H1 (cell line): ENCODE results near the gene SSC5D. TPM values are rescaled to one million over a fixed set of nuclear protein-coding genes. Genes with fewer than 3 reads are reported as not detected.

Experiments
- CTCF ChIA-PET: fragments of 300-600 bp; sonication (Branson Sonifier 250); formaldehyde crosslinking; loops from one replicate; lab custom pipeline; 2021; ENCODE audit not compliant: partially characterized antibody; lab: Charles Lee
- POLR2A ChIA-PET: fragments of 300-600 bp; sonication (Branson Sonifier 250); formaldehyde crosslinking; loops from one replicate; lab custom pipeline; 2021; ENCODE audit warnings: inconsistent platforms; ENCODE audit not compliant: partially characterized antibody; lab: Charles Lee
- DNase-seq, 2 experiments: peaks; one replicate each; pipeline versions ENCODE4 v3.0.0 to v3.0.0-alpha.2; 2010 to 2022; ENCODE audit warnings: low spot score in 2 of 2, low read depth in 1 of 2, mixed read lengths in 1 of 2
- FAIRE-seq: peaks from 2 replicates; lab custom pipeline; 2011; peaks lifted over from hg19 to GRCh38; lab: Jason Lieb, UNC
- H2AFZ ChIP-seq: 2 replicates; pipeline ENCODE4 v1.8.1; 2012; ENCODE audit warnings: low read length, inconsistent platforms
- H2AK5ac ChIP-seq: 2 replicates; pipeline ENCODE4 v1.6.1; 2013; ENCODE audit warnings: low read depth, low read length
- H2BK120ac ChIP-seq: replicated peaks from 2 replicates; pipeline ENCODE3; 2013; ENCODE audit warnings: low read depth, low read length, inconsistent platforms
- H2BK12ac ChIP-seq: 2 replicates; pipeline ENCODE4 v1.6.1; 2013; ENCODE audit warnings: low read depth, low read length
- H2BK15ac ChIP-seq: 2 replicates; pipeline ENCODE4 v1.6.1; 2013; ENCODE audit warnings: low read length
- H2BK20ac ChIP-seq: 2 replicates; pipeline ENCODE4 v1.6.1; 2013; ENCODE audit warnings: low read length
- H2BK5ac ChIP-seq: 2 replicates; pipeline ENCODE4 v1.6.1; 2013; ENCODE audit warnings: low read depth, low read length
- H3K14ac ChIP-seq: 2 replicates; pipeline ENCODE4 v1.6.1; 2013; ENCODE audit warnings: inconsistent platforms; ENCODE audit not compliant: insufficient read length
- H3K18ac ChIP-seq: 2 replicates; pipeline ENCODE4 v1.6.1; 2013; ENCODE audit warnings: low read length; ENCODE audit errors: extremely low read depth
- H3K23ac ChIP-seq: 2 replicates; pipeline ENCODE4 v1.6.1; 2013; ENCODE audit warnings: inconsistent platforms; ENCODE audit not compliant: insufficient read length
- H3K23me2 ChIP-seq: 2 replicates; pipeline ENCODE4 v1.6.1; 2013; ENCODE audit warnings: low read depth, low read length
- H3K27ac ChIP-seq: 2 replicates; pipeline ENCODE4 v1.6.1; 2011; ENCODE audit warnings: low read depth, low read length, inconsistent platforms
- H3K27me3 ChIP-seq, 4 experiments: replicated peaks in 1 of 4; 1 replicate in 1 of 4; 2 replicates in 3 of 4; pipeline versions ENCODE4 v1.6.1 to v1.8.1; 2011 to 2013; ENCODE audit warnings: low read length in 3 of 4, mild to moderate bottlenecking in 3 of 4, inconsistent platforms in 2 of 4, mixed read lengths in 2 of 4, moderate library complexity in 1 of 4; ENCODE audit not compliant: control insufficient read depth in 3 of 4, insufficient read depth in 3 of 4; ENCODE audit errors: extremely low read depth in 1 of 4
- H3K36me3 ChIP-seq, 4 experiments: 2 replicates each; pipeline versions ENCODE4 v1.6.1 to v1.8.1; 2011 to 2013; ENCODE audit warnings: mild to moderate bottlenecking in 4 of 4, low read length in 3 of 4, moderate library complexity in 2 of 4, control low read depth in 1 of 4, inconsistent platforms in 1 of 4; ENCODE audit not compliant: insufficient read depth in 4 of 4, control insufficient read depth in 2 of 4
- H3K4ac ChIP-seq: replicated peaks from 2 replicates; pipeline ENCODE3; 2013; ENCODE audit warnings: low read length, low read depth, mixed read lengths, inconsistent platforms; ENCODE audit not compliant: insufficient read length
- H3K4me1 ChIP-seq, 4 experiments: replicated peaks in 1 of 4; 1 replicate in 1 of 4; 2 replicates in 3 of 4; pipeline versions ENCODE4 v1.6.1 to v1.8.1; 2011 to 2013; ENCODE audit warnings: low read length in 3 of 4, inconsistent platforms in 2 of 4, mixed read lengths in 1 of 4; ENCODE audit not compliant: insufficient read depth in 4 of 4, control insufficient read depth in 3 of 4
- H3K4me2 ChIP-seq, 2 experiments: 2 replicates each; pipeline versions ENCODE4 v1.6.1 to v1.8.1; 2011 to 2013; ENCODE audit warnings: low read depth in 2 of 2, low read length in 2 of 2, control low read depth in 1 of 2, inconsistent platforms in 1 of 2, mild to moderate bottlenecking in 1 of 2; ENCODE audit not compliant: insufficient read depth in 1 of 2
- H3K4me3 ChIP-seq, 4 experiments: fragments of 200-600, 300-600 bp in 1 of 4; sonication (generic), shearing (Covaris generic), sonication (Bioruptor Twin) in 1 of 4; 2 replicates each; pipeline versions ENCODE4 v1.5.1 to v1.8.1; 2011 to 2016; ENCODE audit warnings: low read length in 4 of 4, low read depth in 3 of 4, control low read depth in 2 of 4, inconsistent platforms in 2 of 4, mild to moderate bottlenecking in 2 of 4, mixed read lengths in 1 of 4, moderate library complexity in 1 of 4; ENCODE audit not compliant: insufficient read depth in 2 of 4; ENCODE audit errors: extremely low read depth in 1 of 4
- H3K56ac ChIP-seq: replicated peaks from 2 replicates; pipeline ENCODE3; 2013; ENCODE audit warnings: low read depth, mild to moderate bottlenecking, mixed read lengths, low read length, inconsistent platforms; ENCODE audit not compliant: insufficient read length
- H3K79me1 ChIP-seq: 2 replicates; pipeline ENCODE4 v1.6.1; 2013; ENCODE audit warnings: low read depth, low read length, control low read depth
- H3K79me2 ChIP-seq, 2 experiments: 2 replicates each; pipeline versions ENCODE4 v1.6.1 to v1.8.1; 2012 to 2013; ENCODE audit warnings: low read length in 2 of 2, mild to moderate bottlenecking in 2 of 2, inconsistent platforms in 1 of 2; ENCODE audit not compliant: insufficient read depth in 2 of 2, control insufficient read depth in 1 of 2
- H3K9ac ChIP-seq, 4 experiments: replicated peaks in 1 of 4; 1 replicate in 1 of 4; 2 replicates in 3 of 4; pipeline versions ENCODE4 v1.6.1 to v1.8.1; 2011 to 2013; ENCODE audit warnings: low read depth in 3 of 4, low read length in 3 of 4, control low read depth in 2 of 4, mild to moderate bottlenecking in 2 of 4, moderate library complexity in 2 of 4, inconsistent platforms in 1 of 4; ENCODE audit errors: extremely low read depth in 1 of 4
- H3K9me3 ChIP-seq, 2 experiments: 2 replicates each; pipeline versions ENCODE4 v1.6.1 to v1.8.1; 2012 to 2013; ENCODE audit warnings: mild to moderate bottlenecking in 2 of 2, moderate library complexity in 2 of 2, control low read depth in 1 of 2, inconsistent platforms in 1 of 2, low read depth in 1 of 2, low read length in 1 of 2, mixed read lengths in 1 of 2; ENCODE audit not compliant: insufficient read depth in 2 of 2
- H4K20me1 ChIP-seq, 2 experiments: replicated peaks in 1 of 2; 2 replicates each; pipeline versions ENCODE3 to v1.8.1; 2011 to 2013; ENCODE audit warnings: inconsistent platforms in 2 of 2, low read length in 2 of 2, mild to moderate bottlenecking in 1 of 2; ENCODE audit not compliant: insufficient read depth in 2 of 2, control insufficient read depth in 1 of 2
- H4K5ac ChIP-seq: 2 replicates; pipeline ENCODE4 v1.6.1; 2013; ENCODE audit warnings: low read length, low read depth, mixed read lengths, inconsistent platforms; ENCODE audit not compliant: insufficient read length
- H4K8ac ChIP-seq: 2 replicates; pipeline ENCODE4 v1.8.0; 2013; ENCODE audit warnings: mild to moderate bottlenecking, moderate library complexity, low read length, inconsistent platforms; ENCODE audit not compliant: insufficient read depth; ENCODE audit errors: extremely low read depth
- H4K91ac ChIP-seq: replicated peaks from 2 replicates; pipeline ENCODE3; 2013; ENCODE audit warnings: low read length, mixed read lengths, inconsistent platforms; ENCODE audit not compliant: insufficient read length
- RBBP5 ChIP-seq: IDR thresholded peaks from 2 replicates; pipeline ENCODE4 v1.7.1; 2012; ENCODE audit warnings: low read depth, mild to moderate bottlenecking, inconsistent platforms, low read length, moderate library complexity, borderline replicate concordance
- SP1 ChIP-seq: IDR thresholded peaks from 2 replicates; pipeline ENCODE4 v1.6.1; 2011; ENCODE audit warnings: low read depth, low read length
- WGBS, 2 experiments: shearing (Covaris generic) in 1 of 2; methylation state at CpG; one replicate each; pipeline versions ENCODE4 v1.1.6 to v1.1.7; 2013 to 2015; ENCODE audit warnings: low lambda C conversion rate in 2 of 2, mixed read lengths in 2 of 2, inconsistent platforms in 1 of 2, low coverage in 1 of 2, missing lambda C conversion rate in 1 of 2; ENCODE audit not compliant: insufficient replicate concordance in 2 of 2, insufficient coverage in 1 of 2, insufficient read length in 1 of 2; ENCODE audit errors: extremely low coverage in 1 of 2, missing lambda C conversion rate in 1 of 2; 5-methylcytosine and 5-hydroxymethylcytosine counted together
- polyA plus RNA-seq, 7 experiments: library from polyadenylated mRNA; depleted of rRNA in 3 of 7; stranded (reverse) in 5 of 7; unstranded in 2 of 7; fragments of >200 nt in 5 of 7; fragments of 200-250 nt in 2 of 7; gene quantifications; 1 replicate in 5 of 7; 2 replicates in 1 of 7; 4 replicates in 1 of 7; pipeline versions ENCODE4 v1.2.1 to v1.2.3, GENCODE V29; 2011 to 2013; ENCODE audit warnings: missing spikeins in 2 of 7, mixed read lengths in 2 of 7
- total RNA-seq: library from RNA; stranded (reverse); fragmentation: NEBNext Ultra II Directional; extraction: Animal tissue kit (Norgen Biotek cat#: 25700); gene quantifications from 2 replicates; pipeline ENCODE4 v1.2.1, GENCODE V29; 2021

Gene SSC5D
- total and polyA plus RNA-seq, 2 of the 8 experiments (the other 6 are each of a cell fraction or from before 2014, with no cell fraction given) = 0.39 to 1.7 TPM

- H3K23me2 ChIP-seq = peaks cover 19% of the 10 kb centered on the region; the same call in 1 of the 2 replicates
- no peak overlapping the region for H3K9ac ChIP-seq
- H3K56ac ChIP-seq = no peak overlapping the region
- 0 out of 2 replicates have a peak overlapping the region, but pooled peaks have one; percentile 90 for H2BK20ac ChIP-seq
- H2AFZ ChIP-seq = no peak overlapping the region
- no peaks in the 10 kb centered on the region for H3K36me3 ChIP-seq
- H3K4me3 ChIP-seq = no peak overlapping the region
- POLR2A ChIA-PET = interaction anchor here (0.7 to 1.6 kb wide), 6 partner anchors 9 to 142 kb away, joined by 3 to 6 read pairs (median 4); partner anchors contain the start of genes SBK2 and ZNF628
- H3K23ac ChIP-seq = no peak overlapping the region
- H4K20me1 ChIP-seq = peaks cover 0 to 2% of the 10 kb centered on the region in 2 experiments
- H2BK12ac ChIP-seq = peak overlapping the region; percentile 86; the same call in 1 of the 2 replicates
- H3K4me2 ChIP-seq = 0 out of 4 replicates have a peak overlapping the region, but pooled peaks of 1 of the 2 experiments have one; percentile 17
- H3K79me2 ChIP-seq = no peaks in the 10 kb centered on the region
- no peak overlapping the region for H3K27ac ChIP-seq
- 70% methylated on average over 9 of the region's 11 CpGs; no CpG with 5 or more reads in 1 of the 2 experiments for WGBS, 2 experiments
- H3K14ac ChIP-seq = no peak overlapping the region
- no peak overlapping the region for H3K4ac ChIP-seq
- CTCF ChIA-PET = interaction anchor here (0.8 to 1.1 kb wide), 3 partner anchors 42 to 60 kb away, joined by 3 to 4 read pairs (median 3); partner anchors contain the start of gene ZNF865
- H4K5ac ChIP-seq = no peak overlapping the region
- no peak overlapping the region for H2AK5ac ChIP-seq
- no peak overlapping the region for H4K91ac ChIP-seq
- H2BK15ac ChIP-seq = 0 out of 2 replicates have a peak overlapping the region, but pooled peaks have one; percentile 92
- H4K8ac ChIP-seq = no peak overlapping the region
- H3K9me3 ChIP-seq = no peaks in the 10 kb centered on the region
- no peak for TF ChIP-seq RBBP5
- TF ChIP-seq SP1 = no peak
- H3K4me1 ChIP-seq = peaks cover 0 to 19% (median 12%) of the 10 kb centered on the region in 4 experiments; a peak in 6 of 7 replicates
- H2BK5ac ChIP-seq = peak overlapping the region; percentile 44; the same call in 1 of the 2 replicates
- no peak overlapping the region for H2BK120ac ChIP-seq
- DNase-seq (no peak), FAIRE-seq (no peak)
- no peaks in the 10 kb centered on the region for H3K79me1 ChIP-seq
- peak overlapping the region; percentile 60; the same call in 1 of the 2 replicates for H3K18ac ChIP-seq
- no peaks in the 10 kb centered on the region; a peak in 3 of 7 replicates for H3K27me3 ChIP-seq
Observed at GRCh38 chr19:55546011-55546410, 57.8 kb downstream of the SSC5D start.
